Activated CD8-positive, alpha-beta T cell treated with anti-CD3 and anti-CD28 coated beads for 36 hours (primary cell): ENCODE results near the gene NECAB2. TPM values are rescaled to one million over a fixed set of nuclear protein-coding genes. Genes with fewer than 3 reads are reported as not detected.

Source experiments
- ATAC-seq: fragments of 200-7000 bp; cut with Tn5 transposase; one replicate; pipeline ENCODE4 v1.10.0; 2021; ENCODE audit warnings: mild to moderate bottlenecking, moderate library complexity
- CTCF ChIA-PET: fragments of 350-600 bp; sonication (Branson Sonifier 250); formaldehyde crosslinking; loops from one replicate; lab custom pipeline; 2021; ENCODE audit warnings: antibody characterized with exemption; lab: Charles Lee
- POLR2A ChIA-PET: fragments of 350-600 bp; sonication (Branson Sonifier 250); formaldehyde crosslinking; loops from one replicate; lab custom pipeline; 2021; ENCODE audit warnings: antibody characterized with exemption; lab: Charles Lee
- DNase-seq: peaks from one replicate; pipeline ENCODE4 v3.0.0-alpha.2; 2020
- H3K27ac Mint-ChIP-seq: one replicate; pipeline ENCODE4 v1.8.0; 2021; ENCODE audit warnings: mild to moderate bottlenecking, mixed read lengths
- H3K27me3 Mint-ChIP-seq: one replicate; pipeline ENCODE4 v1.8.0; 2021; ENCODE audit warnings: mixed read lengths
- H3K36me3 Mint-ChIP-seq: one replicate; pipeline ENCODE4 v1.8.0; 2021; ENCODE audit warnings: low read depth, mixed read lengths
- H3K4me1 Mint-ChIP-seq: one replicate; pipeline ENCODE4 v1.8.0; 2021; ENCODE audit warnings: low read depth, mixed read lengths
- H3K4me3 Mint-ChIP-seq: one replicate; pipeline ENCODE4 v1.8.0; 2021; ENCODE audit warnings: mild to moderate bottlenecking, moderate library complexity, mixed read lengths
- H3K9me3 Mint-ChIP-seq: one replicate; pipeline ENCODE4 v1.8.0; 2021; ENCODE audit warnings: mixed read lengths
- intact Hi-C: fragments of 100-400 bp; cut with micrococcal nuclease; formaldehyde crosslinking; loops from one replicate; pipeline ENCODE4 v1.10.0; 2022
- total RNA-seq, 2 experiments: library from RNA; stranded (reverse); gene quantifications; one replicate each; pipeline ENCODE4 v1.2.3, GENCODE V29; 2021
- TF ChIP-seq, protein P1 (sequence below): fragments of 200-600 bp; IDR thresholded peaks from one replicate; pipeline ENCODE4 v1.8.0; 2022; ENCODE audit warnings: antibody characterized with exemption, mild to moderate bottlenecking

Gene NECAB2
- total RNA-seq, 2 experiments from 2014 or later, result not detected

DNA sequence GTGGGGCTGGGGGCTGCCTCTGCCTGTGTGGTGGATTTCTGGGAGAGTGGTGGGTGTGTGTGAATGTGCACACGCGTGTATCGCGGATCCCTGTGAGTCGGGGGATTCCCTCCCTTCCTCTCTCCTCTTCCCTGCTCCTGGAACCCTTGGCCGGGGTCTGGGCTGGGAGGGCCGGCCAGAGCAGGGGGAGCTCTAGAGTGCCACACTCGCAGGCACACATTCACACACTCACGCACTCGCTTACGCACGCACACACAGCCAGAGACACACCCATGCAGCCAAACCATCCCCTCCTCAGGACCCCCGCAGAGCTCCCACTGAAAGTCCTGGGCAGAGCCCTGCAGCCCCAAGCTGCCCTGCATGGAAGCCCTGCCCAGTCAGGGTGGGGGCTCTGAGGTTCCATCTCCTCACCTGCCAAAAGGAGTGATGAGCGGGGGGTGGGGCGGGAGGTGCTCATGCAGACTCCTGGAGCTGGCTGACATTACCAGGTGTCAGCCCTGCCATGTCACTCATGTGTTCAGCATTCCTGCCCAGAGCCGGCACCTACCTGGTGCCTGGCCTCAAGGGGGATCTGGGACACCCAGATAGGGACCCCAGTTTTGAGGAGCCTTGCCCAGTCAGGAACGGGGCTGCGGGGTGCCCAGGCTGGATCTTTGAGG, 1.9 kb downstream of the NECAB2 start:
- ChIA-PET POLR2A (no interaction called here), CTCF (interaction anchor here (1.0 to 2.5 kb wide), 2 partner anchors 14 to 96 kb away, joined by 3 to 15 read pairs; no protein-coding TSS in a partner anchor)
- TF ChIP-seq, protein P1, sequence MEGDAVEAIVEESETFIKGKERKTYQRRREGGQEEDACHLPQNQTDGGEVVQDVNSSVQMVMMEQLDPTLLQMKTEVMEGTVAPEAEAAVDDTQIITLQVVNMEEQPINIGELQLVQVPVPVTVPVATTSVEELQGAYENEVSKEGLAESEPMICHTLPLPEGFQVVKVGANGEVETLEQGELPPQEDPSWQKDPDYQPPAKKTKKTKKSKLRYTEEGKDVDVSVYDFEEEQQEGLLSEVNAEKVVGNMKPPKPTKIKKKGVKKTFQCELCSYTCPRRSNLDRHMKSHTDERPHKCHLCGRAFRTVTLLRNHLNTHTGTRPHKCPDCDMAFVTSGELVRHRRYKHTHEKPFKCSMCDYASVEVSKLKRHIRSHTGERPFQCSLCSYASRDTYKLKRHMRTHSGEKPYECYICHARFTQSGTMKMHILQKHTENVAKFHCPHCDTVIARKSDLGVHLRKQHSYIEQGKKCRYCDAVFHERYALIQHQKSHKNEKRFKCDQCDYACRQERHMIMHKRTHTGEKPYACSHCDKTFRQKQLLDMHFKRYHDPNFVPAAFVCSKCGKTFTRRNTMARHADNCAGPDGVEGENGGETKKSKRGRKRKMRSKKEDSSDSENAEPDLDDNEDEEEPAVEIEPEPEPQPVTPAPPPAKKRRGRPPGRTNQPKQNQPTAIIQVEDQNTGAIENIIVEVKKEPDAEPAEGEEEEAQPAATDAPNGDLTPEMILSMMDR, result no peak
- ATAC-seq (no peak), DNase-seq (no peak)
- H3K36me3 Mint-ChIP-seq, result no peaks in the 10 kb centered on the region
- peaks cover 5% of the 10 kb centered on the region for H3K4me1 Mint-ChIP-seq
- H3K4me3 Mint-ChIP-seq, result no peak overlapping the region
- H3K27ac Mint-ChIP-seq, result no peak overlapping the region
- intact Hi-C loops, result no loop called here
- H3K9me3 Mint-ChIP-seq, result no peaks in the 10 kb centered on the region
- H3K27me3 Mint-ChIP-seq, result peaks cover 13% of the 10 kb centered on the region

DNA sequence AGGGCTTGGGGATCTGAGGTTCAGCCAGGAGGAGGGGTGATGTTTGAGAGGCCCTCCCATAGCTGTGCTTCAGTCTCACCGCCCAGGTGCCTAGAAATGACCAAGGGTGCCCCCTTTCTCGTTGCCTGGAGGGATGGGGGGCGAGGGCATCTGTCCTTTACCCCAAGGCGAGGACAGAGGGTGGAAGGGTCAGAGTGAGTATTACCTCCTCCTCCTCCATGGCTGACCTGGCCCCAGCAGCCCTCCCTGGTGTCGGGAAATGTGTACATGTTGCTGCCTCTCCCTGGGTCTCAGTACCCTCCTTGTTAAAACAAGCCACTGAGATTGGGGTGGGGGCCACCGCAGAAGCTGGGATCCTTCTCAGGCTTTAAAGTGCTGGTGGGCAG, 2.4 kb downstream of the NECAB2 start:
- intact Hi-C loops, result no loop called here
- Mint-ChIP-seq H3K36me3 (no peaks in the 10 kb centered on the region), H3K9me3 (no peaks in the 10 kb centered on the region), H3K4me3 (no peak overlapping the region), H3K27ac (no peak overlapping the region), H3K27me3 (peaks cover 13% of the 10 kb centered on the region), H3K4me1 (peaks cover 5% of the 10 kb centered on the region)
- TF ChIP-seq, protein P1, result no peak
- POLR2A ChIA-PET, result no interaction called here
- ATAC-seq, result no peak
- CTCF ChIA-PET, result interaction anchor here (1.2 to 2.5 kb wide), 2 partner anchors 93 to 96 kb away, joined by 3 to 15 read pairs; no protein-coding TSS in a partner anchor
- DNase-seq, result no peak

GRCh38 chr16:83971165-83972130, 3.4 kb downstream of the NECAB2 start:
- TF ChIP-seq, protein P1, result no peak
- Mint-ChIP-seq H3K27me3 (peaks cover 13% of the 10 kb centered on the region), H3K36me3 (no peaks in the 10 kb centered on the region), H3K9me3 (no peaks in the 10 kb centered on the region), H3K27ac (no peak overlapping the region), H3K4me3 (no peak overlapping the region), H3K4me1 (peaks cover 5% of the 10 kb centered on the region)
- DNase-seq, result no peak
- no peak for ATAC-seq
- CTCF ChIA-PET, result interaction anchor here (0.7 to 2.5 kb wide), 3 partner anchors 17 to 95 kb away, joined by 3 to 15 read pairs (median 4); no protein-coding TSS in a partner anchor
- POLR2A ChIA-PET, result no interaction called here
- intact Hi-C loops, result no loop called here

DNA sequence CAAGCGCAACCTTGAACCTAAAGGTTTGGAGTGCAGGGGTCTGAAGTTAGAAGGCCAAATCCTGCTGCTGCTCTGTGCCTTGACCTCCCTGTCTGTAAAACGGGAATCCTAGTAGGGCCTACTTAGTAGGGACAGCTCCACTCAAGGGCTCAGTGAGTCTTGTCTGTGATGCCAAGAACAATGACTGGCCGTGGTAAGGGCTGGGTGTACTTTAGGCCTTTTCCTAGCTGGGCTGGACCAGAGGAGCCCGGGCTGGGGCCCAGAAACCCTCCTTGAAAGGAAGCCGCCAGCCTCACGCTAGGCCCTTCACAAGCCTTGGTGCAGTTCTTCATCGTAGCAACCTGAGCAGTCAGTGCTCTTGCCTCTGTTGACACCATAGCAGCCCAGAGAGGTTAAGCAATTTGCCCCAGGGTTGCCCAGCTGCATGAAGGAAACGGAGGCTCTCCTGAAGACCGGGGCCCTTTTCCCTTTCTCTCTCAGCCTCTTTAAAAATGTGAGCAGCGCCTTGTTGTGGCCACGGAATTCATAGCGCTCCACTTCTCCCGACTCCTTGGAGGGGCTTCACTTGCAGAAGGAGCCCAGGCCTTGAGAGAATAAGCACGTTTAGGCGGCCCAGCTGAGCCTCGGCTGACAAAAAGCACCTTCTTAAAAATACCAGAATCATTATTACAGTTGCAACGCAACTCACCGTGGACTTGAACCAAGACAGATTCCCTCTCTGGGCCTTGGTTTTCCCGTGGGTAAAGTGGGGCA, 4.4 kb downstream of the NECAB2 start:
- Mint-ChIP-seq H3K27ac (no peak overlapping the region), H3K4me1 (peaks cover 5% of the 10 kb centered on the region), H3K36me3 (no peaks in the 10 kb centered on the region), H3K4me3 (no peak overlapping the region), H3K27me3 (peaks cover 13% of the 10 kb centered on the region), H3K9me3 (no peaks in the 10 kb centered on the region)
- no peak for DNase-seq
- intact Hi-C loops, result no loop called here
- ATAC-seq, result no peak
- POLR2A ChIA-PET, result no interaction called here
- TF ChIP-seq, protein P1, result no peak
- CTCF ChIA-PET, result interaction anchor here (0.7 kb wide), 1 partner anchor 18 kb away, joined by 4 read pairs; no protein-coding TSS in a partner anchor
